ENCODE results near the gene RCVRN. TPM values are rescaled to one million over a fixed set of nuclear protein-coding genes. Genes with fewer than 3 reads are reported as not detected.

Gene RCVRN
- total RNA-seq, 4 donors from 2014 or later, result 0.88 TPM; not detected in 3

DNA sequence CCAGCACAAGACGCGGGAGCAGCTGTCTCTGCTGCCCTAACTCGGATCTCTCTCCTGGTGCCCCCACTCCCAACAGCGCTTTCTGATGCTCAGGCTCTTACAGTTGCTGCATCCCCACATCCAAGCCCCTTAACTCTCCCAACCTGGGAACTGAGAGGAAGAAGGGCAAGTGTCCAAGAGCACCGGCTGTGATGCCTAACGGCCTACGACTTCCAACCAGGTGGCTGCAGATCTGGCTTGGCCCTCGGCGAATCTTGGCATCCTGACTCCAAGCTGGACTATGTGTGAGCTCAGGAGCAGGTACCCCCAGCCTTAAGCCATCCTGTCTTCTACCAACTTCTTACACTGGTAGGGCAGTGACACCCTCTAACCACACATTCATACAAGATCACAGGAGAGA, 38.3 kb upstream of the RCVRN start:
- TF ChIP-seq, protein P1, sequence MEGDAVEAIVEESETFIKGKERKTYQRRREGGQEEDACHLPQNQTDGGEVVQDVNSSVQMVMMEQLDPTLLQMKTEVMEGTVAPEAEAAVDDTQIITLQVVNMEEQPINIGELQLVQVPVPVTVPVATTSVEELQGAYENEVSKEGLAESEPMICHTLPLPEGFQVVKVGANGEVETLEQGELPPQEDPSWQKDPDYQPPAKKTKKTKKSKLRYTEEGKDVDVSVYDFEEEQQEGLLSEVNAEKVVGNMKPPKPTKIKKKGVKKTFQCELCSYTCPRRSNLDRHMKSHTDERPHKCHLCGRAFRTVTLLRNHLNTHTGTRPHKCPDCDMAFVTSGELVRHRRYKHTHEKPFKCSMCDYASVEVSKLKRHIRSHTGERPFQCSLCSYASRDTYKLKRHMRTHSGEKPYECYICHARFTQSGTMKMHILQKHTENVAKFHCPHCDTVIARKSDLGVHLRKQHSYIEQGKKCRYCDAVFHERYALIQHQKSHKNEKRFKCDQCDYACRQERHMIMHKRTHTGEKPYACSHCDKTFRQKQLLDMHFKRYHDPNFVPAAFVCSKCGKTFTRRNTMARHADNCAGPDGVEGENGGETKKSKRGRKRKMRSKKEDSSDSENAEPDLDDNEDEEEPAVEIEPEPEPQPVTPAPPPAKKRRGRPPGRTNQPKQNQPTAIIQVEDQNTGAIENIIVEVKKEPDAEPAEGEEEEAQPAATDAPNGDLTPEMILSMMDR (IDR thresholded peaks at IDR 0.05), result no peak
- TF ChIP-seq POLR2A (IDR thresholded peaks at IDR 0.05), result no peak
- DNase-seq, result no peak
- Histone ChIP-seq H3K9me3 (peaks cover 0 to 2% of the 10 kb centered on the region in 2 donors), H3K36me3 (no peaks in the 10 kb centered on the region), H3K27ac (no peak overlapping the region), H3K4me3 (no peak overlapping the region), H3K27me3 (no peaks in the 10 kb centered on the region), H3K4me1 (no peaks in the 10 kb centered on the region)
- intact Hi-C loops (cut with DNase I; ENCODE audit: low total_unique reads), result no loop called here

DNA sequence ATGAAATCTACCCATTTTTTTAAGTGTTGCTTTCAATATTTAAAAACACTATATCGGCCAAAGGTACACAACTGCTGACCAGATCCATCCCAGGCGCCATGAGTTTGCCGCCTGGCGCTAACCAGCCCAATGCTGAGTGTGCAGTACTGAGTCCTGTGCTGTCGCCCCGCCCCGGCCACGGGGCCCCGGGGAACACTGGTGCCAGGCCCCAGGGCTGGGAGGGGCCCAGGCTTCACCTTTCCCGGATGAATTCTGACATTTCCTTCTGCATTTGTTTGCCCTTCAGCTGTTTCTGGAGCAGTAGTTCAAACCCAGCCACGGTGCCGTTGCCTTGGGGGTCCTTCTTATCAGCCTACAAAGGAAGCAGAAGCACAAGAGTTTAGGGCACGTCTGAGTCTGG, 37.8 kb upstream of the RCVRN start:
- H3K4me1 ChIP-seq, result no peaks in the 10 kb centered on the region
- intact Hi-C loops (cut with DNase I; ENCODE audit: low total_unique reads), result no loop called here
- peaks cover 0 to 2% of the 10 kb centered on the region in 2 donors for H3K9me3 ChIP-seq
- no peaks in the 10 kb centered on the region for H3K27me3 ChIP-seq
- H3K4me3 ChIP-seq, result no peak overlapping the region
- TF ChIP-seq POLR2A (IDR thresholded peaks at IDR 0.05), result no peak
- TF ChIP-seq, protein P1 (IDR thresholded peaks at IDR 0.05), result no peak
- no peak for DNase-seq
- H3K27ac ChIP-seq, result no peak overlapping the region
- H3K36me3 ChIP-seq, result no peaks in the 10 kb centered on the region

DNA sequence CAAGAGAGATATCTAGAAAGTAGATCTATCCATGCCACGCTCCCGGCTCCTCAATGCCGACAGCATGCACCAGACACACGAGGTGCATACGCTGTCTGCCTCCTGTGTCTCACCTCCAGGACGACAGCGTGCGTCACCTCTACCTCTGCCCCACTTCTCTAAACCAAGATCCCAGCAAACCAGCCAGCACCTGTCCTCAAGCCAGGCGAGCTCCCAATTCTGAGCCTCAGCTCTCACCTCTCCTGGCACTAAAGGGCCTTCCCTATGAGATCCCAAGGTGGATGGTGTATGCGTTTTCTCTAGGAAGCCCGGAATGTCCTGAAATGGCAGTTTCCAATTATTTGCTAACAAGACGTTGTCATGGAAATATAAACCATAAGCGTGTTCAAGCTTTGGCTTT, 36.2 kb upstream of the RCVRN start:
- Histone ChIP-seq H3K9me3 (peaks cover 0 to 2% of the 10 kb centered on the region in 2 donors), H3K4me1 (no peaks in the 10 kb centered on the region), H3K36me3 (no peaks in the 10 kb centered on the region), H3K27ac (no peak overlapping the region), H3K4me3 (no peak overlapping the region), H3K27me3 (no peaks in the 10 kb centered on the region)
- TF ChIP-seq, protein P1 (IDR thresholded peaks at IDR 0.05), result no peak
- TF ChIP-seq POLR2A (IDR thresholded peaks at IDR 0.05), result no peak
- intact Hi-C loops (cut with DNase I; ENCODE audit: low total_unique reads), result no loop called here
- no peak for DNase-seq

DNA sequence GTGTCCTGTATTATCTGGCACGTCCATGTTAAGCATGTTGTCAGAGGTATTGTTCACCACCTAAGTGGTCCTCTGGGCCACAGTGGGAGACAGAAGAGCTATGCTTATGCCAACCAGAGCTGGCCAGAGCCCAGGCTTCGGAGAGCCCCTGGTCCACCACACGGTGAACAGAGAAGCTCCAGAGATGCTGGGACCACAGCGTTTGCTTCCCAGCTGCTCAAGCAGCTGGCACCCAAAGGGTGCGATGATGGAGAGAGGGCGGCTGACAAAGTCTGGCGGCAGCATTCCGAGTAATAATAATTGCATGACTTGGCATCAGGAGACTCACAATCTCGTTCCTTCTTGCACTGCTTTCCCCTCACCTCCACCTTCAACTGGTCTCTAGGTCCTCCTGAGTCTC, 35.8 kb upstream of the RCVRN start:
- peaks cover 0 to 2% of the 10 kb centered on the region in 2 donors for H3K9me3 ChIP-seq
- no peak overlapping the region for H3K27ac ChIP-seq
- intact Hi-C loops (cut with DNase I; ENCODE audit: low total_unique reads), result no loop called here
- TF ChIP-seq POLR2A (IDR thresholded peaks at IDR 0.05), result no peak
- TF ChIP-seq, protein P1 (IDR thresholded peaks at IDR 0.05), result no peak
- no peaks in the 10 kb centered on the region for H3K36me3 ChIP-seq
- H3K27me3 ChIP-seq, result no peaks in the 10 kb centered on the region
- H3K4me3 ChIP-seq, result no peak overlapping the region
- H3K4me1 ChIP-seq, result no peaks in the 10 kb centered on the region
- DNase-seq, result no peak

DNA sequence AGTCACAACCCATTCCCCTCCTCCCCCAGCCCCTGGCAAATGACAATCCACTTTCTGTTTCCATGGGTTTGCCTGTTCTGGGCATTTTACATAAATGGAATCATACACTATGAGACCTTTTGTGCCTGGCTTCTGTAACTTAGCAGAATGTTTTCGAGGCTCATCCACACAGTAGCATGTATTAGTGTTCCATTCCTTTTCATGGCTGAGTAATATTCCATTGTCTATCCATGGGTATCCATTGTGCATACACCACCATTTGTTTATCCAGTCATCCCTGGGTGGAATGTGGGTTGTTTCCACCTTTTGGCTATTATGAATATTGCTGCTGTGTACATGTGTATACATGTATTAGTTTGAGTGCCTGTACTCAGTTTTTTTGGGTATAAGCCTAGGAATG, 33.7 kb upstream of the RCVRN start:
- peaks cover 0 to 2% of the 10 kb centered on the region in 2 donors for H3K9me3 ChIP-seq
- TF ChIP-seq, protein P1 (IDR thresholded peaks at IDR 0.05), result no peak
- DNase-seq, result no peak
- intact Hi-C loops (cut with DNase I; ENCODE audit: low total_unique reads), result no loop called here
- no peaks in the 10 kb centered on the region for H3K36me3 ChIP-seq
- no peaks in the 10 kb centered on the region for H3K27me3 ChIP-seq
- no peak overlapping the region for H3K27ac ChIP-seq
- H3K4me3 ChIP-seq, result no peak overlapping the region
- no peaks in the 10 kb centered on the region for H3K4me1 ChIP-seq

All from uterus (tissue), 4 donors.